Measurements from ENCODE around the gene GDAP1L1.

Gene GDAP1L1

DNA sequence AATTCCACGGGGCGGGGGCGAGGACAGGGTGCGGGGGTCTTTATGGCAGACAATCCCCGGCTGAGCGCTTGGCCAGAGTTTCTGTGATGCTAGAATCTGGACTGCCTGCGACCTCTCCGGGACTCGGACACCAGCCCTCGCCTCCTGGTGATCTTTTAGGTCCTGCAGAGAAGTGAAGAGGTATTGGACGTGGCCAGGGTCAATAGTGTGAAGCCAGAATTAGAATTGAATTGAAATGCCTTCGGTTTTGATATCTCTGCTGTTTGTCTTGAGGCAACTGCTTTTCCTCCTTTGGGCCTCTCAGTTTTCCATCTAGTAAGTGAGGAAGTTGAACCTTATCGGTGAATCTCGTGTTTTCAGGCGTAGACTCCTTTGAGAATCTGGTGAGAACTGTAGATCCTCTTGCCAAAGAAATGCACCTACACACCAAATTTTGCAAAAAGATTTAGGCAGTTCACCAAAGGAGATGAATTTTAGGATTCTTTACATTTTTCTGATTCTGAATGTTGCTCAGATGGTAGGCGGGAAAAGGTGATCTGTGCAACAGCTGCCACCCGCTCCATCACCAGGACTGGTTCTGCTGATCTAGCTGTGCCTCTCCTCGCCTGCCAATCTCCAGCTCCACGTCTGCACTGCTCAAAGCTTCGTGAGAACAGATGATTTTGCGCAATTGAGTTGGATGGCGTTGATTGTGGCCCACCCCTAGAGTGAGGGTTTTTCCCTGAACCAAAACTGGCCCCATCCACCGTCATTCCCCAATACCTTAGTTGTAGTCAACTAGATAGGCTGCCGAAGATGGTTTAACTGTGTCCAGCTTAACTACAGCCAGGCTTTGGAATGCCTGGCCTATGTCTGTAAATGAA, 35.7 kb upstream of the GDAP1L1 start:
- FAIRE-seq (no peak), DNase-seq (ENCODE audit: insufficient read length, low spot score) (no peak)
- TF ChIP-seq POLR2A (IDR thresholded peaks at IDR 0.05; ENCODE audit: low read depth, low read length) = no peak

DNA sequence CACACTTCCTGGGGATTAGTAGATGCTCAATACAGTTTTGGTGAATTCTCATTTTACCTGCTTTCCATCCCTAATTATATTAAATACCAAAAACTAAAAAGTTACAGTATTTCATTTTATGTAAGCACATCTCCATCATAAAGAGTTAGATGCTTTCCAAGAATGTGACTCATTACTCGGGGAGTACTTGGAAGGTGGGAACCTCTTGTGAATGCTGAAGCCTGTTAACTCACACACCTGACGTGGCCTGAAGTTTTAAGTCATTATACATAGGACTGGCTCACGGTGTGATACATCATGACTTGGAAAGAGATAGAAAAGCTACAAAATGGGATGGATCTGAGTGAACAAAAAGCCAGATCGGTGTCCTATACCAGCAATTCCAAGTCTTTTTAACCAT, 34.3 kb upstream of the GDAP1L1 start:
- FAIRE-seq = no peak
- no peak for TF ChIP-seq POLR2A (IDR thresholded peaks at IDR 0.05; ENCODE audit: low read depth, low read length)

DNA sequence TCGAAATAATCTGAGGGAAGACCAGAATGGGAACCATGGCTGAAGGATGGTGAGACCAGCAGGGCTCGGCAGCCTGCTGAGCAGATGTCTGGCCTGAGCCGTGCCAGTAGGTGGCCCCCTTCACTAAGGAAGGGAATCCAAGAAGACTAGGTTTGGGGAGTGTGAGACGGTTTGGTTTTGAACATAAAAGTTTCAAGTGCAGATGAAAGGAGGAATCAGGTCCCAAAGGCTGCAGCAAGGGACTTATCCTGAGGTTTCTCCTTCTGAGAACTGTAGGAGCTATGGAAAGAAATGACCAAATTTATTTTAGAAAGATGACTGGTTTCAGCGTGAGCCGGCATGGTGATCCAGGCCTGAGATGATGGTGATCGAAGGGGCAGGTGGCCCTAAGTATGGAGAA, 32.0 kb upstream of the GDAP1L1 start:
- TF ChIP-seq POLR2A (IDR thresholded peaks at IDR 0.05; ENCODE audit: low read depth, low read length) = no peak
- DNase-seq (ENCODE audit: insufficient read length, low spot score) = no peak
- no peak for FAIRE-seq

More for the DNA sequence above, 34.3 kb upstream of the GDAP1L1 start:
- no peak for DNase-seq (ENCODE audit: insufficient read length, low spot score)

DNA sequence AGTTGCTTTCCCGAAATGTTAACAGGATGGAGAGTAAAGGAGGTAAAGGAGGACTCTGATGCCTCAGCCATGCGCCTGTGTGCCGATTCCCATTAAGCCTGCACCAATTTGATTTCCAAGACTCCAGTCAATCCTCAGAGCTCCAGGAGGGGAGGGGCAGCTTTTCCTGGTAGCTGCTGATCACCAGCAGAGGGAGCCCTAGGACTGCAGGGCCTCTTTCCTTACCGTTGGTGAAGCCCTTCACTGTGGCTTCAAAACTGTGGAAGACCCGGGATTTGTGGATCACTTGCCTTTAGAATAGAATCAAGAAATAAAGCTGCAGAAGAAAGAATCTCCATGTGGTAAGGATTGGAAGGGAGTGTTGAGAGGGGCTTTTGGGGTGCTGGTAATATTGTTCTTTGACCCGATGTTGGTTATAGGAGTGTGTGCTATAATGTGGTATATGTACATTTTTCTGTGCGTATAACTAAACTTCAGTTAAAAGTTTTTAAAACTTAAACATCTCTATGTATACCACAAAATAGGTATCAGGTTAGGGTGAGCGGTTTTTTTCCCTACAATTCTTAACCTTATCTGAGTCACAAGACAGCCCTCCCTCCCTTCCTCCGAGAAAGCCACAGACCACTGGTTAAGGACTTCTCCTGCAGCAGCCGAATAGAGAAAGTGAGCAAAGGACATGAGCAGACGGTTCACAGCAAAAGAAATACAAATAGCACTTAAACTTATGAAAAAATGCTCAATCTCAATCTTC, 29.6 kb upstream of the GDAP1L1 start:
- no peak for FAIRE-seq

DNA sequence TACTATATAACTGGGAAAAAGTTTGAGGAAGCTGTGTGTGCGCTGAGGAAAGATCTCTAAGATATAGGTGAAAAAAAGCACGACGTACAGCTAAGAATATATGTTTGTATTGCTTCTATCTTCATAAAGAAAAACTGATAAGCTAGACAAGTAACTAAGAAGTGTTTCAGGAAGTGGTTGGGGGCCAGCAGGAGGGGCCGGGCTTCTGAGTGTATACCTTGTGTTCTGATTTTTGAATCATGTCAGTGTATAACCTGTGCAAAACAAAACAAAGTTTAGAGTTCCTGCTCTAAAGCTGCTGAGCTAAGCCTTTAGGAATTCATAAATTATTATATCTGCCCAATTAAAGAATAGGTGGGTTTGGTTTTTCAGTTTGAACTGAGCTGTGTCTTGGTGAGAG, 28.7 kb upstream of the GDAP1L1 start:
- no peak for TF ChIP-seq POLR2A (IDR thresholded peaks at IDR 0.05; ENCODE audit: low read depth, low read length)
- DNase-seq (ENCODE audit: insufficient read length, low spot score) (no peak), FAIRE-seq (no peak)

More for the DNA sequence above, 29.6 kb upstream of the GDAP1L1 start:
- DNase-seq (ENCODE audit: insufficient read length, low spot score) = peak; percentile 51
- no peak for TF ChIP-seq POLR2A (IDR thresholded peaks at IDR 0.05; ENCODE audit: low read depth, low read length)

- FAIRE-seq (no peak), DNase-seq (ENCODE audit: insufficient read length, low spot score) (no peak)
- TF ChIP-seq POLR2A (IDR thresholded peaks at IDR 0.05; ENCODE audit: low read depth, low read length) = no peak
Measured at GRCh38 chr20:44219170-44219730, 27.9 kb upstream of the GDAP1L1 start.

- no peak for DNase-seq (ENCODE audit: insufficient read length, low spot score)
- no peak for TF ChIP-seq POLR2A (IDR thresholded peaks at IDR 0.05; ENCODE audit: low read depth, low read length)
- no peak for FAIRE-seq
Measured at GRCh38 chr20:44219791-44220190, 27.3 kb upstream of the GDAP1L1 start.

GRCh38 chr20:44221368-44221954, 25.6 kb upstream of the GDAP1L1 start:
- no peak for TF ChIP-seq POLR2A (IDR thresholded peaks at IDR 0.05; ENCODE audit: low read depth, low read length)
- DNase-seq (ENCODE audit: insufficient read length, low spot score) (no peak), FAIRE-seq (no peak)

- FAIRE-seq (no peak), DNase-seq (ENCODE audit: insufficient read length, low spot score) (no peak)
- TF ChIP-seq POLR2A (IDR thresholded peaks at IDR 0.05; ENCODE audit: low read depth, low read length) = no peak
Measured at GRCh38 chr20:44222027-44222426, 25.1 kb upstream of the GDAP1L1 start.

GRCh38 chr20:44222633-44223368, 24.3 kb upstream of the GDAP1L1 start:
- no peak for DNase-seq (ENCODE audit: insufficient read length, low spot score)
- no peak for TF ChIP-seq POLR2A (IDR thresholded peaks at IDR 0.05; ENCODE audit: low read depth, low read length)
- no peak for FAIRE-seq

GRCh38 chr20:44223721-44224120, 23.4 kb upstream of the GDAP1L1 start:
- DNase-seq (ENCODE audit: insufficient read length, low spot score) (no peak), FAIRE-seq (no peak)
- no peak for TF ChIP-seq POLR2A (IDR thresholded peaks at IDR 0.05; ENCODE audit: low read depth, low read length)

- DNase-seq (ENCODE audit: insufficient read length, low spot score) (no peak), FAIRE-seq (no peak)
- TF ChIP-seq POLR2A (IDR thresholded peaks at IDR 0.05; ENCODE audit: low read depth, low read length) = no peak
Measured at GRCh38 chr20:44224637-44225036, 22.5 kb upstream of the GDAP1L1 start.

GRCh38 chr20:44228465-44229258, 18.4 kb upstream of the GDAP1L1 start:
- FAIRE-seq (no peak), DNase-seq (ENCODE audit: insufficient read length, low spot score) (no peak)
- no peak for TF ChIP-seq POLR2A (IDR thresholded peaks at IDR 0.05; ENCODE audit: low read depth, low read length)

Data from H54 (cell line).